ENCODE data around the gene DAP. TPM values are rescaled to one million over a fixed set of nuclear protein-coding genes. Genes with fewer than 3 reads are reported as not detected.

DAP gene
- total RNA-seq, 1 donor from 2014 or later: 102 TPM

GRCh38 chr5:10747678-10748622 lies 13.1 kb downstream of the DAP start:
- Mint-ChIP-seq H3K27me3 (no peaks in the 10 kb centered on the region), H3K36me3 (peaks cover 63% of the 10 kb centered on the region), H3K4me1 (ENCODE audit: unreplicated experiment) (peaks cover 17% of the 10 kb centered on the region), H3K9me3 (peaks cover 7% of the 10 kb centered on the region), H3K27ac (peak overlapping the region; percentile 60), H3K4me3 (peak overlapping the region; percentile 28)
- no peak for TF ChIP-seq CTCF (conservative IDR thresholded peaks at IDR 0.05)
- DNase-seq (ENCODE audit: extremely low spot score, unreplicated experiment): no peak

GRCh38 chr5:10746711-10747110 lies 14.3 kb downstream of the DAP start:
- no peak overlapping the region for H3K27ac Mint-ChIP-seq
- peaks cover 17% of the 10 kb centered on the region for H3K4me1 Mint-ChIP-seq (ENCODE audit: unreplicated experiment)
- no peaks in the 10 kb centered on the region for H3K27me3 Mint-ChIP-seq
- H3K9me3 Mint-ChIP-seq: peaks cover 11% of the 10 kb centered on the region
- DNase-seq (ENCODE audit: extremely low spot score, unreplicated experiment): no peak
- TF ChIP-seq CTCF (conservative IDR thresholded peaks at IDR 0.05): no peak
- H3K36me3 Mint-ChIP-seq: peaks cover 70% of the 10 kb centered on the region
- H3K4me3 Mint-ChIP-seq: no peak overlapping the region

GRCh38 chr5:10745133-10745532 lies 15.9 kb downstream of the DAP start:
- H3K4me1 Mint-ChIP-seq (ENCODE audit: unreplicated experiment): peaks cover 17% of the 10 kb centered on the region
- DNase-seq (ENCODE audit: extremely low spot score, unreplicated experiment): no peak
- no peak overlapping the region for H3K4me3 Mint-ChIP-seq
- no peaks in the 10 kb centered on the region for H3K27me3 Mint-ChIP-seq
- H3K36me3 Mint-ChIP-seq: peaks cover 77% of the 10 kb centered on the region
- H3K9me3 Mint-ChIP-seq: peaks cover 11% of the 10 kb centered on the region
- no peak for TF ChIP-seq CTCF (conservative IDR thresholded peaks at IDR 0.05)
- no peak overlapping the region for H3K27ac Mint-ChIP-seq

- Mint-ChIP-seq H3K36me3 (peaks cover 77% of the 10 kb centered on the region), H3K4me1 (ENCODE audit: unreplicated experiment) (peaks cover 13% of the 10 kb centered on the region), H3K9me3 (peaks cover 11% of the 10 kb centered on the region), H3K27ac (no peak overlapping the region), H3K27me3 (no peaks in the 10 kb centered on the region), H3K4me3 (no peak overlapping the region)
- TF ChIP-seq CTCF (conservative IDR thresholded peaks at IDR 0.05): no peak
- no peak for DNase-seq (ENCODE audit: extremely low spot score, unreplicated experiment)
Measured at GRCh38 chr5:10744681-10745080, 16.4 kb downstream of the DAP start.

GRCh38 chr5:10743951-10744350 lies 17.1 kb downstream of the DAP start:
- Mint-ChIP-seq H3K27ac (no peak overlapping the region), H3K9me3 (peaks cover 11% of the 10 kb centered on the region), H3K4me1 (ENCODE audit: unreplicated experiment) (peaks cover 12% of the 10 kb centered on the region), H3K36me3 (peaks cover 76% of the 10 kb centered on the region), H3K27me3 (no peaks in the 10 kb centered on the region), H3K4me3 (no peak overlapping the region)
- DNase-seq (ENCODE audit: extremely low spot score, unreplicated experiment): no peak
- TF ChIP-seq CTCF (conservative IDR thresholded peaks at IDR 0.05): no peak

Measured in type B pancreatic cell (in vitro differentiated cells).